GM12878 (cell line): ENCODE data around the gene TNF. TPM values are rescaled to one million over a fixed set of nuclear protein-coding genes. Genes with fewer than 3 reads are reported as not detected.

Source experiments
- FOXK2 ChIP-seq: fragments of 450-650 bp; IDR thresholded peaks from 2 replicates; pipeline ENCODE4 v1.6.1; 2017; ENCODE audit warnings: mild to moderate bottlenecking, moderate library complexity
- FOXM1 ChIP-seq: IDR thresholded peaks from 2 replicates; pipeline ENCODE4 v1.6.1; 2012; ENCODE audit warnings: low read depth, mild to moderate bottlenecking, inconsistent platforms, low read length, moderate library complexity
- IKZF1 ChIP-seq: fragments of 450-650 bp; conservative IDR thresholded peaks from 2 replicates; pipeline ENCODE4 v1.6.1; 2017; ENCODE audit warnings: antibody characterized with exemption, mild to moderate bottlenecking
- MTA3 ChIP-seq: IDR thresholded peaks from 2 replicates; pipeline ENCODE4 v1.6.1; 2012; ENCODE audit warnings: low read length, inconsistent platforms, borderline replicate concordance
- NFIC ChIP-seq: IDR thresholded peaks from 2 replicates; pipeline ENCODE4 v1.6.1; 2012; ENCODE audit warnings: low read depth, mild to moderate bottlenecking, inconsistent platforms, low read length, moderate library complexity
- PAX5 ChIP-seq: IDR thresholded peaks from 2 replicates; pipeline ENCODE4 v1.6.1; 2011; ENCODE audit warnings: low read depth, low read length, borderline replicate concordance
- RBBP5 ChIP-seq: fragments of 200-600 bp; sonication (generic); conservative IDR thresholded peaks from 2 replicates; pipeline ENCODE4 v1.6.1; 2016
- RCOR1 ChIP-seq: conservative IDR thresholded peaks from 2 replicates; pipeline ENCODE4 v1.6.1; 2012; ENCODE audit warnings: low read depth, low read length, improper control_type of control experiment
- SMAD5 ChIP-seq: IDR thresholded peaks from 2 replicates; pipeline ENCODE4 v1.6.1; 2016; ENCODE audit warnings: antibody characterized with exemption, low read depth
- TAF1 ChIP-seq: IDR thresholded peaks from 2 replicates; pipeline ENCODE4 v1.6.1; 2011; ENCODE audit warnings: mild to moderate bottlenecking, low read depth, low read length, borderline replicate concordance
- ZZZ3 ChIP-seq: IDR thresholded peaks from 2 replicates; pipeline ENCODE4 v1.6.1; 2011; ENCODE audit warnings: low read depth; ENCODE audit not compliant: control insufficient read depth, insufficient read length
- polyA plus RNA-seq, 11 experiments: library from polyadenylated mRNA; depleted of rRNA in 4 of 11; unstranded in 6 of 11; stranded (reverse) in 5 of 11; fragments of >200 nt; fragmentation: Nextera tagmentation in 4 of 11; fragmentation: Illumina TruSeq in 1 of 11; extraction: Ambion mirVana in 4 of 11; extraction: Trizol in 1 of 11; gene quantifications; 1 replicate in 1 of 11; 2 replicates in 10 of 11; pipeline versions ENCODE4 v1.2.1 to v1.2.3, GENCODE V29; 2011 to 2016; ENCODE audit warnings: inconsistent platforms in 2 of 11, missing spikeins in 2 of 11, low read depth in 1 of 11
- total RNA-seq, 4 experiments: library from RNA; depleted of rRNA in 3 of 4; stranded (reverse); fragments of >200 nt in 3 of 4; fragmentation: Illumina TruSeq in 1 of 4; extraction: Trizol in 1 of 4; gene quantifications; 2 replicates each; pipeline versions ENCODE4 v1.2.1 to v1.2.3, GENCODE V29; 2013 to 2021
- TF ChIP-seq, protein P1 (sequence below): IDR thresholded peaks from 2 replicates; pipeline ENCODE4 v1.6.1; 2011; ENCODE audit warnings: borderline replicate concordance, low read depth, mild to moderate bottlenecking, moderate library complexity, mixed read lengths, low read length; ENCODE audit not compliant: insufficient read depth; ENCODE audit errors: extremely low read length
- TF ChIP-seq, protein P2 (sequence below): IDR thresholded peaks from 2 replicates; pipeline ENCODE4 v1.6.1; 2011; ENCODE audit warnings: low read depth, low read length, improper control_type of control experiment, borderline replicate concordance
- TF ChIP-seq, protein P3 (sequence below): IDR thresholded peaks from 2 replicates; pipeline ENCODE4 v1.6.1; 2012; ENCODE audit warnings: improper control_type of control experiment, low read depth, low read length; ENCODE audit not compliant: insufficient replicate concordance
- TF ChIP-seq, protein P4 (sequence below): fragments of 450-650 bp; IDR thresholded peaks from 2 replicates; pipeline ENCODE4 v1.6.1; 2016; ENCODE audit warnings: mild to moderate bottlenecking
- TF ChIP-seq, protein P5 (sequence below): fragments of 450-650 bp; IDR thresholded peaks from 2 replicates; pipeline ENCODE4 v1.6.1; 2017; ENCODE audit warnings: mild to moderate bottlenecking, moderate library complexity

Gene TNF
- total and polyA plus RNA-seq, 10 of the 15 experiments (the other 5 are each of a cell fraction or from before 2014, with no cell fraction given) = 18.0 to 94.8 (median 61.9) TPM

DNA sequence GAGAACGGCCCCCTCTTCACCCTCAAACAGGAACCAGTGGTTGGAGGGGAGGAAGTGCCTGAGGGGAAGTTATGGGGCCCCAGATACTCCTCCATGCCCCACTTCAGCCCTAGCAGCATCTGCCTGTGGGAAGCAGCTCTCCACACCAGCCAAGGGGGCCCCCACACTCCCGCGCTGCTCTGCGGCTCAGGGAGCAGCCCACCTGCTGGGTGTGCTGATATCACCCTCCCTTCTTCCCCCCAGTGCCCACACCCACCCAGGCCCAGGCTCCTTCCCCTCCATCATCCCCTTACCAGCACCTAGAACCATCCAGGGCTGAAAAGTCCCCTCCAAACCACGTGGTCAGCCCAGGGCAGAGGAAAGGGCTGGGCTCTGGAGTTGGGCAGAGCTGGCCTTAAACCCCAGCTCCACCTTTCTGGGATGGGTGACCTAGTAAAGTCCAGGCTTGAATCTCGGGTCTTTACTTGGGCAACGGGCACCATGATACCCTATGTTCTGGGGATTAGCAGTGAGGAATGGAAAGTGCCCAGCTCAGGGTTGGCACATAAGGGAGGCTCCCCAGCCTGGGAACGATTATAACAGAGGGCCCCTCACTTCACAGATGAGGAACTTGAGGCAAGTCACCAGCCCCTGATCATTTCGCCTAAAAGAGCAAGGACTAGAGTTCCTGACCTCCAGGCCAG, 11.4 kb downstream of the TNF start (continued):
- 0 out of 2 replicates have a peak, but pooled peaks have one; percentile 9 for TF ChIP-seq PAX5
- no peak for TF ChIP-seq NFIC
- TF ChIP-seq RBBP5 = no peak
- TF ChIP-seq, protein P1, sequence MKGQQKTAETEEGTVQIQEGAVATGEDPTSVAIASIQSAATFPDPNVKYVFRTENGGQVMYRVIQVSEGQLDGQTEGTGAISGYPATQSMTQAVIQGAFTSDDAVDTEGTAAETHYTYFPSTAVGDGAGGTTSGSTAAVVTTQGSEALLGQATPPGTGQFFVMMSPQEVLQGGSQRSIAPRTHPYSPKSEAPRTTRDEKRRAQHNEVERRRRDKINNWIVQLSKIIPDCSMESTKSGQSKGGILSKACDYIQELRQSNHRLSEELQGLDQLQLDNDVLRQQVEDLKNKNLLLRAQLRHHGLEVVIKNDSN = peak; percentile 22
- peak; percentile 76; the same call in 1 of the 2 replicates for TF ChIP-seq RCOR1
- TF ChIP-seq MTA3 = no peak
- 0 out of 2 replicates have a peak, but pooled peaks have one; percentile 38 for TF ChIP-seq SMAD5
- TF ChIP-seq, protein P2, sequence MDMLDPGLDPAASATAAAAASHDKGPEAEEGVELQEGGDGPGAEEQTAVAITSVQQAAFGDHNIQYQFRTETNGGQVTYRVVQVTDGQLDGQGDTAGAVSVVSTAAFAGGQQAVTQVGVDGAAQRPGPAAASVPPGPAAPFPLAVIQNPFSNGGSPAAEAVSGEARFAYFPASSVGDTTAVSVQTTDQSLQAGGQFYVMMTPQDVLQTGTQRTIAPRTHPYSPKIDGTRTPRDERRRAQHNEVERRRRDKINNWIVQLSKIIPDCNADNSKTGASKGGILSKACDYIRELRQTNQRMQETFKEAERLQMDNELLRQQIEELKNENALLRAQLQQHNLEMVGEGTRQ = no peak
- no peak for TF ChIP-seq FOXK2
- TF ChIP-seq FOXM1 = no peak
- TF ChIP-seq ZZZ3 = no peak
- peak; percentile 22; the same call in 1 of the 2 replicates for TF ChIP-seq TAF1
- TF ChIP-seq, protein P3, sequence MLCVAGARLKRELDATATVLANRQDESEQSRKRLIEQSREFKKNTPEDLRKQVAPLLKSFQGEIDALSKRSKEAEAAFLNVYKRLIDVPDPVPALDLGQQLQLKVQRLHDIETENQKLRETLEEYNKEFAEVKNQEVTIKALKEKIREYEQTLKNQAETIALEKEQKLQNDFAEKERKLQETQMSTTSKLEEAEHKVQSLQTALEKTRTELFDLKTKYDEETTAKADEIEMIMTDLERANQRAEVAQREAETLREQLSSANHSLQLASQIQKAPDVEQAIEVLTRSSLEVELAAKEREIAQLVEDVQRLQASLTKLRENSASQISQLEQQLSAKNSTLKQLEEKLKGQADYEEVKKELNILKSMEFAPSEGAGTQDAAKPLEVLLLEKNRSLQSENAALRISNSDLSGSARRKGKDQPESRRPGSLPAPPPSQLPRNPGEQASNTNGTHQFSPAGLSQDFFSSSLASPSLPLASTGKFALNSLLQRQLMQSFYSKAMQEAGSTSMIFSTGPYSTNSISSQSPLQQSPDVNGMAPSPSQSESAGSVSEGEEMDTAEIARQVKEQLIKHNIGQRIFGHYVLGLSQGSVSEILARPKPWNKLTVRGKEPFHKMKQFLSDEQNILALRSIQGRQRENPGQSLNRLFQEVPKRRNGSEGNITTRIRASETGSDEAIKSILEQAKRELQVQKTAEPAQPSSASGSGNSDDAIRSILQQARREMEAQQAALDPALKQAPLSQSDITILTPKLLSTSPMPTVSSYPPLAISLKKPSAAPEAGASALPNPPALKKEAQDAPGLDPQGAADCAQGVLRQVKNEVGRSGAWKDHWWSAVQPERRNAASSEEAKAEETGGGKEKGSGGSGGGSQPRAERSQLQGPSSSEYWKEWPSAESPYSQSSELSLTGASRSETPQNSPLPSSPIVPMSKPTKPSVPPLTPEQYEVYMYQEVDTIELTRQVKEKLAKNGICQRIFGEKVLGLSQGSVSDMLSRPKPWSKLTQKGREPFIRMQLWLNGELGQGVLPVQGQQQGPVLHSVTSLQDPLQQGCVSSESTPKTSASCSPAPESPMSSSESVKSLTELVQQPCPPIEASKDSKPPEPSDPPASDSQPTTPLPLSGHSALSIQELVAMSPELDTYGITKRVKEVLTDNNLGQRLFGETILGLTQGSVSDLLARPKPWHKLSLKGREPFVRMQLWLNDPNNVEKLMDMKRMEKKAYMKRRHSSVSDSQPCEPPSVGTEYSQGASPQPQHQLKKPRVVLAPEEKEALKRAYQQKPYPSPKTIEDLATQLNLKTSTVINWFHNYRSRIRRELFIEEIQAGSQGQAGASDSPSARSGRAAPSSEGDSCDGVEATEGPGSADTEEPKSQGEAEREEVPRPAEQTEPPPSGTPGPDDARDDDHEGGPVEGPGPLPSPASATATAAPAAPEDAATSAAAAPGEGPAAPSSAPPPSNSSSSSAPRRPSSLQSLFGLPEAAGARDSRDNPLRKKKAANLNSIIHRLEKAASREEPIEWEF = no peak
- TF ChIP-seq, protein P4, sequence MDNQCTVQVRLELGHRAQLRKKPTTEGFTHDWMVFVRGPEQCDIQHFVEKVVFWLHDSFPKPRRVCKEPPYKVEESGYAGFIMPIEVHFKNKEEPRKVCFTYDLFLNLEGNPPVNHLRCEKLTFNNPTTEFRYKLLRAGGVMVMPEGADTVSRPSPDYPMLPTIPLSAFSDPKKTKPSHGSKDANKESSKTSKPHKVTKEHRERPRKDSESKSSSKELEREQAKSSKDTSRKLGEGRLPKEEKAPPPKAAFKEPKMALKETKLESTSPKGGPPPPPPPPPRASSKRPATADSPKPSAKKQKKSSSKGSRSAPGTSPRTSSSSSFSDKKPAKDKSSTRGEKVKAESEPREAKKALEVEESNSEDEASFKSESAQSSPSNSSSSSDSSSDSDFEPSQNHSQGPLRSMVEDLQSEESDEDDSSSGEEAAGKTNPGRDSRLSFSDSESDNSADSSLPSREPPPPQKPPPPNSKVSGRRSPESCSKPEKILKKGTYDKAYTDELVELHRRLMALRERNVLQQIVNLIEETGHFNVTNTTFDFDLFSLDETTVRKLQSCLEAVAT = no peak
- TF ChIP-seq, protein P5, sequence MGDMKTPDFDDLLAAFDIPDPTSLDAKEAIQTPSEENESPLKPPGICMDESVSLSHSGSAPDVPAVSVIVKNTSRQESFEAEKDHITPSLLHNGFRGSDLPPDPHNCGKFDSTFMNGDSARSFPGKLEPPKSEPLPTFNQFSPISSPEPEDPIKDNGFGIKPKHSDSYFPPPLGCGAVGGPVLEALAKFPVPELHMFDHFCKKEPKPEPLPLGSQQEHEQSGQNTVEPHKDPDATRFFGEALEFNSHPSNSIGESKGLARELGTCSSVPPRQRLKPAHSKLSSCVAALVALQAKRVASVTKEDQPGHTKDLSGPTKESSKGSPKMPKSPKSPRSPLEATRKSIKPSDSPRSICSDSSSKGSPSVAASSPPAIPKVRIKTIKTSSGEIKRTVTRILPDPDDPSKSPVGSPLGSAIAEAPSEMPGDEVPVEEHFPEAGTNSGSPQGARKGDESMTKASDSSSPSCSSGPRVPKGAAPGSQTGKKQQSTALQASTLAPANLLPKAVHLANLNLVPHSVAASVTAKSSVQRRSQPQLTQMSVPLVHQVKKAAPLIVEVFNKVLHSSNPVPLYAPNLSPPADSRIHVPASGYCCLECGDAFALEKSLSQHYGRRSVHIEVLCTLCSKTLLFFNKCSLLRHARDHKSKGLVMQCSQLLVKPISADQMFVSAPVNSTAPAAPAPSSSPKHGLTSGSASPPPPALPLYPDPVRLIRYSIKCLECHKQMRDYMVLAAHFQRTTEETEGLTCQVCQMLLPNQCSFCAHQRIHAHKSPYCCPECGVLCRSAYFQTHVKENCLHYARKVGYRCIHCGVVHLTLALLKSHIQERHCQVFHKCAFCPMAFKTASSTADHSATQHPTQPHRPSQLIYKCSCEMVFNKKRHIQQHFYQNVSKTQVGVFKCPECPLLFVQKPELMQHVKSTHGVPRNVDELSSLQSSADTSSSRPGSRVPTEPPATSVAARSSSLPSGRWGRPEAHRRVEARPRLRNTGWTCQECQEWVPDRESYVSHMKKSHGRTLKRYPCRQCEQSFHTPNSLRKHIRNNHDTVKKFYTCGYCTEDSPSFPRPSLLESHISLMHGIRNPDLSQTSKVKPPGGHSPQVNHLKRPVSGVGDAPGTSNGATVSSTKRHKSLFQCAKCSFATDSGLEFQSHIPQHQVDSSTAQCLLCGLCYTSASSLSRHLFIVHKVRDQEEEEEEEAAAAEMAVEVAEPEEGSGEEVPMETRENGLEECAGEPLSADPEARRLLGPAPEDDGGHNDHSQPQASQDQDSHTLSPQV = no peak
- TF ChIP-seq IKZF1 = peak; percentile 61; the same call in 1 of the 2 replicates
